Naive thymus-derived CD4-positive, alpha-beta T cell (primary cell): ENCODE measurements around the gene PLEKHA3. TPM values are rescaled to one million over a fixed set of nuclear protein-coding genes. Genes with fewer than 3 reads are reported as not detected.
A peak's percentile ranks its signal among the peaks of the same experiment; 100 is the strongest.
"Not testable (repeated sequence)": the region's sequence is repeated elsewhere in the genome, so short reads cannot be mapped to it uniquely, and the experiment has no call there.

Experiments used
- ATAC-seq: fragments of 150-1000 bp; cut with Tn5 transposase; 2 replicates; pipeline ENCODE4 v1.10.0; 2021; ENCODE audit warnings: mild to moderate bottlenecking, moderate library complexity
- CTCF ChIA-PET: fragments of 350-600 bp; sonication (Branson Sonifier 250); formaldehyde crosslinking; loops from one replicate; lab custom pipeline; 2021; ENCODE audit warnings: antibody characterized with exemption; lab: Charles Lee
- POLR2A ChIA-PET: fragments of 350-600 bp; sonication (Branson Sonifier 250); formaldehyde crosslinking; loops from one replicate; lab custom pipeline; 2021; ENCODE audit warnings: antibody characterized with exemption, inconsistent platforms; lab: Charles Lee
- DNase-seq, 9 donors: peaks; one replicate each; pipeline versions ENCODE4 v3.0.0 to v3.0.0-alpha.2; 2020 to 2022; ENCODE audit warnings: mixed read lengths in 1 of 9
- H3K27ac ChIP-seq: one replicate; pipeline ENCODE4 v1.7.0; 2013; ENCODE audit warnings: mild to moderate bottlenecking, low read depth, low read length, moderate library complexity
- H3K27me3 ChIP-seq, 2 donors: one replicate each; pipeline ENCODE4 v1.7.0; 2013; ENCODE audit warnings: low read length in 2 of 2, mild to moderate bottlenecking in 2 of 2, moderate library complexity in 2 of 2; ENCODE audit not compliant: control insufficient read depth in 2 of 2, insufficient read depth in 2 of 2
- H3K36me3 ChIP-seq, 3 experiments: 1 replicate in 2 of 3; 2 replicates in 1 of 3; pipeline ENCODE4 v1.7.0; 2013; ENCODE audit warnings: low read length in 3 of 3, mild to moderate bottlenecking in 3 of 3, moderate library complexity in 1 of 3; ENCODE audit not compliant: insufficient read depth in 3 of 3, control insufficient read depth in 2 of 3
- H3K4me1 ChIP-seq, 2 donors: one replicate each; pipeline ENCODE4 v1.7.0; 2013; ENCODE audit warnings: low read length in 2 of 2, mild to moderate bottlenecking in 2 of 2, moderate library complexity in 1 of 2; ENCODE audit not compliant: control insufficient read depth in 2 of 2, insufficient read depth in 2 of 2
- H3K4me3 ChIP-seq: 2 replicates; pipeline ENCODE4 v1.7.0; 2013; ENCODE audit warnings: mild to moderate bottlenecking, low read length
- H3K9me3 ChIP-seq, 3 experiments: 1 replicate in 2 of 3; 2 replicates in 1 of 3; pipeline ENCODE4 v1.7.0; 2013; ENCODE audit warnings: low read length in 3 of 3; ENCODE audit not compliant: control insufficient read depth in 2 of 3
- H3K27ac Mint-ChIP-seq, 9 donors: one replicate each; pipeline ENCODE4 v1.8.0; 2020 to 2022; ENCODE audit warnings: mixed read lengths in 9 of 9, mild to moderate bottlenecking in 8 of 9, moderate library complexity in 5 of 9, inconsistent platforms in 2 of 9
- H3K27me3 Mint-ChIP-seq, 5 donors: one replicate each; pipeline ENCODE4 v1.8.0; 2021 to 2022; ENCODE audit warnings: mixed read lengths in 5 of 5, mild to moderate bottlenecking in 1 of 5
- H3K36me3 Mint-ChIP-seq, 5 donors: one replicate each; pipeline ENCODE4 v1.8.0; 2020 to 2022; ENCODE audit warnings: mixed read lengths in 5 of 5, mild to moderate bottlenecking in 3 of 5, inconsistent platforms in 1 of 5
- H3K4me1 Mint-ChIP-seq, 7 donors: one replicate each; pipeline ENCODE4 v1.8.0; 2020 to 2022; ENCODE audit warnings: mixed read lengths in 7 of 7, mild to moderate bottlenecking in 3 of 7, inconsistent platforms in 1 of 7
- H3K4me3 Mint-ChIP-seq, 10 donors: one replicate each; pipeline ENCODE4 v1.8.0; 2020 to 2022; ENCODE audit warnings: mild to moderate bottlenecking in 10 of 10, mixed read lengths in 10 of 10, moderate library complexity in 6 of 10, inconsistent platforms in 2 of 10
- H3K9me3 Mint-ChIP-seq, 11 donors: one replicate each; pipeline ENCODE4 v1.8.0; 2020 to 2022; ENCODE audit warnings: mixed read lengths in 11 of 11, mild to moderate bottlenecking in 4 of 11, inconsistent platforms in 1 of 11, moderate library complexity in 1 of 11
- intact Hi-C, 2 donors: fragments of 100-400 bp; cut with micrococcal nuclease; formaldehyde crosslinking; loops; one replicate each; pipeline ENCODE4 v1.15.1; 2023
- polyA plus RNA-seq, 2 donors: library from polyadenylated mRNA; unstranded; fragments of 300-500 nt; fragmentation: Illumina TruSeq; gene quantifications; one replicate each; pipeline ENCODE4 v1.2.3, GENCODE V29; 2021
- total RNA-seq, 6 experiments: library from RNA in 5 of 6; stranded (reverse) in 5 of 6; gene quantifications; 1 replicate in 5 of 6; 2 replicates in 1 of 6; pipeline ENCODE4 v1.2.3 and lab custom pipeline; 2021 to 2026

Gene PLEKHA3
- total and polyA plus RNA-seq, 7 experiments from 2014 or later = 21.6 to 33.7 (median 26.4) TPM

GRCh38 chr2:178522950-178523595 lies 42.8 kb downstream of the PLEKHA3 start:
- Mint-ChIP-seq H3K36me3 (peaks cover 2 to 35% (median 25%) of the 10 kb centered on the region in 5 donors), H3K27ac (peak overlapping the region; percentile 80 to 96 (median 91)), H3K9me3 (peaks cover 0 to 9% (median 0%) of the 10 kb centered on the region in 11 donors), H3K4me3 (peak overlapping the region; percentile 84 to 96 (median 94)), H3K27me3 (no peaks in the 10 kb centered on the region), H3K4me1 (peaks cover 14 to 58% (median 22%) of the 10 kb centered on the region in 7 donors)
- DNase-seq (peak; percentile 65 to 85 (median 80)), ATAC-seq (peak; percentile 100)
- CTCF ChIA-PET = interaction anchor here (1.1 kb wide), 1 partner anchor 731 kb away, joined by 3 read pairs; no protein-coding TSS in a partner anchor
- H3K9me3 ChIP-seq = no peaks in the 10 kb centered on the region
- H3K36me3 ChIP-seq = peaks cover 0 to 8% (median 0%) of the 10 kb centered on the region in 3 experiments
- peaks cover 7 to 10% of the 10 kb centered on the region in 2 donors for H3K4me1 ChIP-seq
- peak overlapping the region; percentile 75 for H3K27ac ChIP-seq
- POLR2A ChIA-PET = interaction anchor here (0.6 to 3.1 kb wide), 8 partner anchors 31 to 650 kb away, joined by 3 to 10 read pairs (median 3); partner anchors contain the start of genes PJVK, PLEKHA3 and PRKRA
- H3K4me3 ChIP-seq = peak overlapping the region; percentile 93
- no peaks in the 10 kb centered on the region for H3K27me3 ChIP-seq
- intact Hi-C loops = loop anchor here (1.0 to 10.0 kb wide), 12 partner anchors 44 to 1484 kb away; partner anchors contain the start of genes PJVK (in 2 of the 2), PRKRA (in 2 of the 2), CWC22 (in 1 of the 2) and FKBP7 (in 1 of the 2)

GRCh38 chr2:178523596-178524134 lies 43.4 kb downstream of the PLEKHA3 start:
- Mint-ChIP-seq H3K4me1 (peaks cover 14 to 60% (median 24%) of the 10 kb centered on the region in 7 donors), H3K9me3 (peaks cover 0 to 9% (median 0%) of the 10 kb centered on the region in 11 donors)

GRCh38 chr2:178525010-178525409 lies 44.8 kb downstream of the PLEKHA3 start:
- not testable (repeated sequence) for H3K4me3 ChIP-seq, H3K27ac ChIP-seq, H3K9me3 ChIP-seq, H3K9me3 Mint-ChIP-seq, H3K27ac Mint-ChIP-seq, ATAC-seq, H3K27me3 ChIP-seq, DNase-seq, H3K27me3 Mint-ChIP-seq, H3K4me1 ChIP-seq
- H3K36me3 ChIP-seq = peaks cover 0 to 11% (median 0%) of the 10 kb centered on the region in 3 experiments
- intact Hi-C loops = loop anchor here in 1 of 2 donors (10.0 kb wide), 2 partner anchors 330 to 510 kb away; partner anchors contain the start of gene OSBPL6
- Mint-ChIP-seq H3K36me3 (peaks cover 4 to 44% (median 32%) of the 10 kb centered on the region in 5 donors), H3K4me1 (peaks cover 19 to 70% (median 30%) of the 10 kb centered on the region in 7 donors), H3K4me3 (peak overlapping the region in 1 of 10 donors; percentile 57)
- CTCF ChIA-PET = interaction anchor here (1.4 kb wide), 1 partner anchor 28 kb away, joined by 4 read pairs; no protein-coding TSS in a partner anchor
- POLR2A ChIA-PET = interaction anchor here (3.1 kb wide), 1 partner anchor 45 kb away, joined by 10 read pairs; the partner anchor contains the start of gene PLEKHA3

More at GRCh38 chr2:178523596-178524134, 43.4 kb downstream of the PLEKHA3 start:
- POLR2A ChIA-PET = interaction anchor here (0.9 to 3.1 kb wide), 6 partner anchors 31 to 110 kb away, joined by 3 to 10 read pairs (median 3); partner anchors contain the start of genes PJVK, PLEKHA3 and PRKRA
- Histone ChIP-seq H3K4me3 (peak overlapping the region; percentile 93), H3K27ac (peak overlapping the region; percentile 75), H3K36me3 (peaks cover 0 to 9% (median 0%) of the 10 kb centered on the region in 3 experiments), H3K9me3 (no peaks in the 10 kb centered on the region), H3K4me1 (peaks cover 7 to 10% of the 10 kb centered on the region in 2 donors), H3K27me3 (no peaks in the 10 kb centered on the region)
- ATAC-seq (no peak), DNase-seq (peak in 1 of 9 donors; percentile 5)
- Mint-ChIP-seq H3K4me3 (peak overlapping the region; percentile 84 to 96 (median 94)), H3K27me3 (no peaks in the 10 kb centered on the region), H3K27ac (peak overlapping the region; percentile 80 to 96 (median 91)), H3K36me3 (peaks cover 4 to 38% (median 31%) of the 10 kb centered on the region in 5 donors)
- CTCF ChIA-PET = interaction anchor here (1.1 kb wide), 1 partner anchor 42 kb away, joined by 3 read pairs; no protein-coding TSS in a partner anchor
- intact Hi-C loops = loop anchor here (1.0 to 10.0 kb wide), 12 partner anchors 44 to 1484 kb away; partner anchors contain the start of genes PJVK (in 2 of the 2), PRKRA (in 2 of the 2), CWC22 (in 1 of the 2) and FKBP7 (in 1 of the 2)

- not testable (repeated sequence) for H3K27ac ChIP-seq, H3K9me3 ChIP-seq, ATAC-seq, H3K9me3 Mint-ChIP-seq, H3K4me1 ChIP-seq, H3K4me3 ChIP-seq, H3K27me3 ChIP-seq, H3K27me3 Mint-ChIP-seq, DNase-seq
- H3K36me3 ChIP-seq = peaks cover 0 to 11% (median 0%) of the 10 kb centered on the region in 3 experiments
- H3K36me3 Mint-ChIP-seq = peaks cover 4 to 47% (median 34%) of the 10 kb centered on the region in 5 donors
- ChIA-PET POLR2A (interaction anchor here (0.6 kb wide), 1 partner anchor 1370 kb away, joined by 3 read pairs; no protein-coding TSS in a partner anchor), CTCF (interaction anchor here (1.4 kb wide), 1 partner anchor 29 kb away, joined by 4 read pairs; no protein-coding TSS in a partner anchor)
- H3K4me1 Mint-ChIP-seq = peaks cover 19 to 72% (median 32%) of the 10 kb centered on the region in 7 donors
- intact Hi-C loops = loop anchor here in 1 of 2 donors (10.0 kb wide), 2 partner anchors 331 to 509 kb away; partner anchors contain the start of gene OSBPL6
- H3K27ac Mint-ChIP-seq = peak overlapping the region in 2 of 9 donors; percentile 10 to 35
- peak overlapping the region in 8 of 10 donors; percentile 0 to 70 (median 19) for H3K4me3 Mint-ChIP-seq
Observed at GRCh38 chr2:178525460-178525859, 45.2 kb downstream of the PLEKHA3 start.

DNA sequence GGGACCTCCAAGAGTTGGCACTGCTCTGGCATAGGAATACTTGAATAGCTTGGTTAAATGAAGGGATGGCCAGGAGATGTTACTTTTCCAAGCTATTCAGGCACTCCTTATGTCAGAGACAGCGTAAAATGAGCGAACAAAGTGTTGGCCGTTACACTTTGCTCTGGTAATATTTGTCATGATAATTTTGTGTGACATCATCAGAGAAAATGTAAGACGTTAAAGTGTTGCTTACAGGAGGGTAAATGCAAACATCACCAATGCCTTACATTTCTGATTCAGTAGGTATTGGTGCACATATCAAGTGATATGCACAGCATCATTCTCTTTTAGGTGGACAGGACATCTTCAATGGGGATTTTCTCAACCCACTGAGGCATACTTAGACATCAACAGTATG lies 46.0 kb downstream of the PLEKHA3 start:
- peaks cover 19 to 75% (median 37%) of the 10 kb centered on the region in 7 donors for H3K4me1 Mint-ChIP-seq
- no peak overlapping the region for H3K27ac Mint-ChIP-seq
- POLR2A ChIA-PET = interaction anchor here (0.6 kb wide), 1 partner anchor 1371 kb away, joined by 3 read pairs; no protein-coding TSS in a partner anchor
- Histone ChIP-seq H3K4me1 (peaks cover 7 to 10% of the 10 kb centered on the region in 2 donors), H3K27me3 (no peaks in the 10 kb centered on the region), H3K27ac (no peak overlapping the region), H3K9me3 (no peaks in the 10 kb centered on the region), H3K4me3 (no peak overlapping the region), H3K36me3 (peaks cover 0 to 16% (median 0%) of the 10 kb centered on the region in 3 experiments)
- intact Hi-C loops = loop anchor here in 1 of 2 donors (10.0 kb wide), 2 partner anchors 331 to 509 kb away; partner anchors contain the start of gene OSBPL6
- ATAC-seq = no peak
- H3K36me3 Mint-ChIP-seq = peaks cover 8 to 55% (median 42%) of the 10 kb centered on the region in 5 donors
- H3K27me3 Mint-ChIP-seq = no peaks in the 10 kb centered on the region
- CTCF ChIA-PET = interaction anchor here (1.4 kb wide), 1 partner anchor 29 kb away, joined by 4 read pairs; no protein-coding TSS in a partner anchor
- H3K9me3 Mint-ChIP-seq = peaks cover 0 to 9% (median 0%) of the 10 kb centered on the region in 11 donors
- no peak overlapping the region for H3K4me3 Mint-ChIP-seq
- no peak for DNase-seq
